SK-N-SH (cell line): ENCODE results near the gene EXPH5. TPM values are rescaled to one million over a fixed set of nuclear protein-coding genes. Genes with fewer than 3 reads are reported as not detected.

ENCODE experiments used
- CTCF ChIA-PET: fragments of 300-600, 350-600 bp; formaldehyde crosslinking; extraction: SDS; loops from one replicate; lab custom pipeline; 2021; lab: Yijun Ruan, JAX
- POLR2A ChIA-PET: fragments of 350-600 bp; sonication (Branson Sonifier 250); formaldehyde crosslinking; extraction: SDS; loops from one replicate; lab custom pipeline; 2020; ENCODE audit warnings: antibody characterized with exemption, inconsistent platforms; lab: Yijun Ruan, JAX
- DNase-seq: peaks from one replicate; pipeline ENCODE4 v3.0.0; 2012
- H2AFZ ChIP-seq: fragments of 200-600 bp; sonication (generic); 2 replicates; pipeline ENCODE4 v1.8.1; 2016; ENCODE audit warnings: antibody characterized with exemption, mild to moderate bottlenecking, low read depth
- H3F3A ChIP-seq: fragments of 200-600 bp; sonication (generic); replicated peaks from 2 replicates; pipeline ENCODE3; 2016; ENCODE audit warnings: antibody characterized with exemption, mild to moderate bottlenecking; ENCODE audit not compliant: insufficient read depth
- H3K27ac ChIP-seq, 2 experiments: fragments of 200-500 bp in 1 of 2; fragments of 200-600 bp in 1 of 2; sonication (Bioruptor generic) in 1 of 2; sonication (generic), shearing (Covaris generic) in 1 of 2; 2 replicates each; pipeline versions ENCODE4 v1.5.1 to v1.6.1; 2014 to 2016; ENCODE audit warnings: low read depth in 2 of 2, inconsistent platforms in 1 of 2, low read length in 1 of 2, mild to moderate bottlenecking in 1 of 2, mixed read lengths in 1 of 2
- H3K27me3 ChIP-seq: fragments of 200-600 bp; sonication (generic), shearing (Covaris generic); 2 replicates; pipeline ENCODE4 v1.6.1; 2016; ENCODE audit warnings: mixed run types; ENCODE audit not compliant: insufficient read depth
- H3K36me3 ChIP-seq, 2 experiments: fragments of 200-500 bp in 1 of 2; fragments of 200-600 bp in 1 of 2; sonication (Bioruptor generic) in 1 of 2; sonication (generic) in 1 of 2; replicated peaks in 1 of 2; 2 replicates each; pipeline versions ENCODE3 to v1.5.1; 2014 to 2016; ENCODE audit warnings: low read length in 1 of 2, mild to moderate bottlenecking in 1 of 2; ENCODE audit not compliant: insufficient read depth in 2 of 2, control insufficient read depth in 1 of 2
- H3K4me1 ChIP-seq, 2 experiments: fragments of 200-500 bp in 1 of 2; fragments of 200-600 bp in 1 of 2; sonication (Bioruptor generic) in 1 of 2; sonication (generic), shearing (Covaris generic) in 1 of 2; 2 replicates each; pipeline versions ENCODE4 v1.5.1 to v1.6.1; 2014 to 2016; ENCODE audit warnings: low read depth in 1 of 2, low read length in 1 of 2, mixed run types in 1 of 2; ENCODE audit not compliant: insufficient read depth in 2 of 2, control insufficient read depth in 1 of 2
- H3K4me2 ChIP-seq: fragments of 200-600 bp; sonication (generic), shearing (Covaris generic); 2 replicates; pipeline ENCODE4 v1.6.1; 2017; ENCODE audit warnings: mixed run types
- H3K4me3 ChIP-seq, 2 experiments: fragments of 200-500 bp in 1 of 2; fragments of 200-600 bp in 1 of 2; sonication (Bioruptor generic) in 1 of 2; sonication (generic), shearing (Covaris generic) in 1 of 2; 2 replicates each; pipeline versions ENCODE4 v1.5.1 to v1.8.1; 2014 to 2016; ENCODE audit warnings: low read depth in 2 of 2, inconsistent platforms in 1 of 2, low read length in 1 of 2, mild to moderate bottlenecking in 1 of 2, mixed read lengths in 1 of 2, moderate library complexity in 1 of 2
- H3K79me2 ChIP-seq: fragments of 200-600 bp; sonication (generic); 2 replicates; pipeline ENCODE4 v1.8.1; 2017; ENCODE audit warnings: mild to moderate bottlenecking; ENCODE audit not compliant: insufficient read depth
- H3K9ac ChIP-seq: fragments of 200-600 bp; sonication (generic); 2 replicates; pipeline ENCODE4 v1.6.1; 2017; ENCODE audit warnings: mixed run types
- H3K9me2 ChIP-seq: fragments of 200-600 bp; sonication (generic); 2 replicates; pipeline ENCODE4 v1.6.1; 2017; ENCODE audit warnings: mixed run types
- H3K9me3 ChIP-seq: fragments of 200-600 bp; sonication (generic); 2 replicates; pipeline ENCODE4 v1.6.1; 2017; ENCODE audit warnings: mixed run types, mild to moderate bottlenecking, moderate library complexity
- H4K20me1 ChIP-seq: fragments of 200-600 bp; sonication (generic); 2 replicates; pipeline ENCODE4 v1.6.1; 2017; ENCODE audit warnings: mild to moderate bottlenecking, mixed run types; ENCODE audit not compliant: insufficient read depth
- CHD2 ChIP-seq: fragments of 150-350 bp; IDR thresholded peaks from 2 replicates; pipeline ENCODE4 v1.6.1; 2018; ENCODE audit warnings: low read length; ENCODE audit not compliant: partially characterized antibody
- ELF1 ChIP-seq: IDR thresholded peaks from 2 replicates; pipeline ENCODE4 v1.4.0; 2012
- EZH2phosphoT487 ChIP-seq: fragments of 200-600 bp; sonication (generic); IDR thresholded peaks from 2 replicates; pipeline ENCODE4 v1.6.1; 2017; ENCODE audit warnings: low read depth, mixed run types, mild to moderate bottlenecking, antibody characterized with exemption, moderate library complexity, borderline replicate concordance
- FOSL2 ChIP-seq: IDR thresholded peaks from 2 replicates; pipeline ENCODE4 v1.4.0; 2012; ENCODE audit warnings: low read depth, mild to moderate bottlenecking, moderate library complexity, borderline replicate concordance
- FOXM1 ChIP-seq: IDR thresholded peaks from 2 replicates; pipeline ENCODE4 v1.4.0; 2012; ENCODE audit warnings: low read depth, mild to moderate bottlenecking
- MXI1 ChIP-seq: IDR thresholded peaks from 2 replicates; pipeline ENCODE4 v1.6.1; 2012; ENCODE audit warnings: mild to moderate bottlenecking, low read depth, low read length, improper control_type of control experiment
- PBX3 ChIP-seq: IDR thresholded peaks from 2 replicates; pipeline ENCODE4; 2012
- RAD21 ChIP-seq: IDR thresholded peaks from 2 replicates; pipeline ENCODE4 v1.6.1; 2012; ENCODE audit warnings: mild to moderate bottlenecking, low read length
- RCOR1 ChIP-seq: fragments of 150-350 bp; IDR thresholded peaks from 2 replicates; pipeline ENCODE4 v1.6.1; 2017; ENCODE audit warnings: antibody characterized with exemption, low read length
- TAF1 ChIP-seq: IDR thresholded peaks from 2 replicates; pipeline ENCODE4 v1.6.1; 2012; ENCODE audit warnings: low read depth, mild to moderate bottlenecking, low read length, moderate library complexity, borderline replicate concordance
- USF2 ChIP-seq: fragments of 150-350 bp; IDR thresholded peaks from 2 replicates; pipeline ENCODE4 v1.6.1; 2017; ENCODE audit warnings: antibody characterized with exemption, low read length, low read depth, borderline replicate concordance
- WGBS: methylation state at CpG from one replicate; pipeline ENCODE4 v1.1.6; 2017; ENCODE audit warnings: low lambda C conversion rate; 5-methylcytosine and 5-hydroxymethylcytosine counted together
- polyA plus RNA-seq, 3 experiments: library from polyadenylated mRNA; depleted of rRNA; stranded (reverse); fragments of >200 nt; gene quantifications; 2 replicates each; pipeline ENCODE4 v1.2.3, GENCODE V29; 2012
- TF ChIP-seq, protein P1 (sequence below): IDR thresholded peaks from 2 replicates; pipeline ENCODE4 v1.4.0; 2012; ENCODE audit warnings: low read depth, borderline replicate concordance
- TF ChIP-seq, protein P2 (sequence below): fragments of 200-600 bp; sonication (generic); IDR thresholded peaks from 2 replicates; pipeline ENCODE4 v1.6.1; 2017; ENCODE audit warnings: antibody characterized with exemption, mild to moderate bottlenecking, moderate library complexity
- TF ChIP-seq, protein P3 (sequence below): IDR thresholded peaks from 2 replicates; pipeline ENCODE4 v1.4.0; 2012; ENCODE audit warnings: low read depth
- TF ChIP-seq, protein P4 (sequence below): IDR thresholded peaks from 2 replicates; pipeline ENCODE4 v1.6.1; 2012; ENCODE audit warnings: mild to moderate bottlenecking, low read depth, low read length, moderate library complexity
- TF ChIP-seq, protein P5 (sequence below): IDR thresholded peaks from 2 replicates; pipeline ENCODE4 v1.4.0; 2012; ENCODE audit warnings: low read depth, borderline replicate concordance

Gene EXPH5
- polyA plus RNA-seq, 1 of the 3 experiments (the other 2 are of a cell fraction), result 0.05 TPM

DNA sequence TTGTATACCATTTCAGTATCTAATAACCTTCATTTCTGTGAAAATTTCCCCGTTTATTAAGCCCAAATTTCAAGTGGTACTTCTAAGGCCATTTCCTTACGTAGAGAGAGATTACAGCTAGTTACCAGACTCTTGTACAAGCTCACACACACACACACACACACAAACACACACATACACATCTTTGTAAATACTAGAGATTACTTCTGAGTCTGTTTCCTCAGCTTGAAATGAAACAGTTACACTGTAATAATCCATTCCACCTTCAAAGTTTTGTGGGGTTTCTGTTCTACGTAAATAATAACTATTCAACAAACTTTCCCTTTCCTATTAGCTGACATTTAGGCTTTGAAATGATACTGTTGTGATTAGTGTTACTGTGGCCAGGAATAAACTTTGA, 101.6 kb downstream of the EXPH5 start:
- Histone ChIP-seq H3F3A (peaks cover 1% of the 10 kb centered on the region), H3K27ac (no peak overlapping the region), H3K4me2 (no peak overlapping the region), H3K27me3 (no peaks in the 10 kb centered on the region), H3K4me1 (peaks cover 0 to 3% of the 10 kb centered on the region in 2 experiments; a peak in 2 of 4 replicates), H3K79me2 (peaks cover 15% of the 10 kb centered on the region; the same call in 1 of the 2 replicates), H2AFZ (no peak overlapping the region), H4K20me1 (no peaks in the 10 kb centered on the region), H3K9ac (no peak overlapping the region), H3K36me3 (peaks cover 10 to 15% of the 10 kb centered on the region in 2 experiments), H3K9me3 (no peaks in the 10 kb centered on the region), H3K9me2 (no peaks in the 10 kb centered on the region), H3K4me3 (no peak overlapping the region)
- TF ChIP-seq, protein P1, sequence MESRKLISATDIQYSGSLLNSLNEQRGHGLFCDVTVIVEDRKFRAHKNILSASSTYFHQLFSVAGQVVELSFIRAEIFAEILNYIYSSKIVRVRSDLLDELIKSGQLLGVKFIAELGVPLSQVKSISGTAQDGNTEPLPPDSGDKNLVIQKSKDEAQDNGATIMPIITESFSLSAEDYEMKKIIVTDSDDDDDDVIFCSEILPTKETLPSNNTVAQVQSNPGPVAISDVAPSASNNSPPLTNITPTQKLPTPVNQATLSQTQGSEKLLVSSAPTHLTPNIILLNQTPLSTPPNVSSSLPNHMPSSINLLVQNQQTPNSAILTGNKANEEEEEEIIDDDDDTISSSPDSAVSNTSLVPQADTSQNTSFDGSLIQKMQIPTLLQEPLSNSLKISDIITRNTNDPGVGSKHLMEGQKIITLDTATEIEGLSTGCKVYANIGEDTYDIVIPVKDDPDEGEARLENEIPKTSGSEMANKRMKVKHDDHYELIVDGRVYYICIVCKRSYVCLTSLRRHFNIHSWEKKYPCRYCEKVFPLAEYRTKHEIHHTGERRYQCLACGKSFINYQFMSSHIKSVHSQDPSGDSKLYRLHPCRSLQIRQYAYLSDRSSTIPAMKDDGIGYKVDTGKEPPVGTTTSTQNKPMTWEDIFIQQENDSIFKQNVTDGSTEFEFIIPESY, result no peak
- TF ChIP-seq CHD2 (no peak), MXI1 (no peak), EZH2phosphoT487 (no peak), USF2 (no peak), RCOR1 (no peak), FOSL2 (no peak), PBX3 (no peak), TAF1 (no peak), ELF1 (no peak), FOXM1 (no peak), RAD21 (no peak)
- TF ChIP-seq, protein P2, sequence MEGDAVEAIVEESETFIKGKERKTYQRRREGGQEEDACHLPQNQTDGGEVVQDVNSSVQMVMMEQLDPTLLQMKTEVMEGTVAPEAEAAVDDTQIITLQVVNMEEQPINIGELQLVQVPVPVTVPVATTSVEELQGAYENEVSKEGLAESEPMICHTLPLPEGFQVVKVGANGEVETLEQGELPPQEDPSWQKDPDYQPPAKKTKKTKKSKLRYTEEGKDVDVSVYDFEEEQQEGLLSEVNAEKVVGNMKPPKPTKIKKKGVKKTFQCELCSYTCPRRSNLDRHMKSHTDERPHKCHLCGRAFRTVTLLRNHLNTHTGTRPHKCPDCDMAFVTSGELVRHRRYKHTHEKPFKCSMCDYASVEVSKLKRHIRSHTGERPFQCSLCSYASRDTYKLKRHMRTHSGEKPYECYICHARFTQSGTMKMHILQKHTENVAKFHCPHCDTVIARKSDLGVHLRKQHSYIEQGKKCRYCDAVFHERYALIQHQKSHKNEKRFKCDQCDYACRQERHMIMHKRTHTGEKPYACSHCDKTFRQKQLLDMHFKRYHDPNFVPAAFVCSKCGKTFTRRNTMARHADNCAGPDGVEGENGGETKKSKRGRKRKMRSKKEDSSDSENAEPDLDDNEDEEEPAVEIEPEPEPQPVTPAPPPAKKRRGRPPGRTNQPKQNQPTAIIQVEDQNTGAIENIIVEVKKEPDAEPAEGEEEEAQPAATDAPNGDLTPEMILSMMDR, result no peak
- TF ChIP-seq, protein P3, sequence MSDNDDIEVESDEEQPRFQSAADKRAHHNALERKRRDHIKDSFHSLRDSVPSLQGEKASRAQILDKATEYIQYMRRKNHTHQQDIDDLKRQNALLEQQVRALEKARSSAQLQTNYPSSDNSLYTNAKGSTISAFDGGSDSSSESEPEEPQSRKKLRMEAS, result no peak
- TF ChIP-seq, protein P4, sequence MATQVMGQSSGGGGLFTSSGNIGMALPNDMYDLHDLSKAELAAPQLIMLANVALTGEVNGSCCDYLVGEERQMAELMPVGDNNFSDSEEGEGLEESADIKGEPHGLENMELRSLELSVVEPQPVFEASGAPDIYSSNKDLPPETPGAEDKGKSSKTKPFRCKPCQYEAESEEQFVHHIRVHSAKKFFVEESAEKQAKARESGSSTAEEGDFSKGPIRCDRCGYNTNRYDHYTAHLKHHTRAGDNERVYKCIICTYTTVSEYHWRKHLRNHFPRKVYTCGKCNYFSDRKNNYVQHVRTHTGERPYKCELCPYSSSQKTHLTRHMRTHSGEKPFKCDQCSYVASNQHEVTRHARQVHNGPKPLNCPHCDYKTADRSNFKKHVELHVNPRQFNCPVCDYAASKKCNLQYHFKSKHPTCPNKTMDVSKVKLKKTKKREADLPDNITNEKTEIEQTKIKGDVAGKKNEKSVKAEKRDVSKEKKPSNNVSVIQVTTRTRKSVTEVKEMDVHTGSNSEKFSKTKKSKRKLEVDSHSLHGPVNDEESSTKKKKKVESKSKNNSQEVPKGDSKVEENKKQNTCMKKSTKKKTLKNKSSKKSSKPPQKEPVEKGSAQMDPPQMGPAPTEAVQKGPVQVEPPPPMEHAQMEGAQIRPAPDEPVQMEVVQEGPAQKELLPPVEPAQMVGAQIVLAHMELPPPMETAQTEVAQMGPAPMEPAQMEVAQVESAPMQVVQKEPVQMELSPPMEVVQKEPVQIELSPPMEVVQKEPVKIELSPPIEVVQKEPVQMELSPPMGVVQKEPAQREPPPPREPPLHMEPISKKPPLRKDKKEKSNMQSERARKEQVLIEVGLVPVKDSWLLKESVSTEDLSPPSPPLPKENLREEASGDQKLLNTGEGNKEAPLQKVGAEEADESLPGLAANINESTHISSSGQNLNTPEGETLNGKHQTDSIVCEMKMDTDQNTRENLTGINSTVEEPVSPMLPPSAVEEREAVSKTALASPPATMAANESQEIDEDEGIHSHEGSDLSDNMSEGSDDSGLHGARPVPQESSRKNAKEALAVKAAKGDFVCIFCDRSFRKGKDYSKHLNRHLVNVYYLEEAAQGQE, result no peak
- TF ChIP-seq, protein P5, sequence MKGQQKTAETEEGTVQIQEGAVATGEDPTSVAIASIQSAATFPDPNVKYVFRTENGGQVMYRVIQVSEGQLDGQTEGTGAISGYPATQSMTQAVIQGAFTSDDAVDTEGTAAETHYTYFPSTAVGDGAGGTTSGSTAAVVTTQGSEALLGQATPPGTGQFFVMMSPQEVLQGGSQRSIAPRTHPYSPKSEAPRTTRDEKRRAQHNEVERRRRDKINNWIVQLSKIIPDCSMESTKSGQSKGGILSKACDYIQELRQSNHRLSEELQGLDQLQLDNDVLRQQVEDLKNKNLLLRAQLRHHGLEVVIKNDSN, result no peak
- DNase-seq, result no peak
- CTCF ChIA-PET, result no interaction called here
- POLR2A ChIA-PET, result interaction anchor here (0.6 kb wide), 1 partner anchor 111 kb away, joined by 3 read pairs; no protein-coding TSS in a partner anchor
- 94% methylated on average over 3 of the region's 3 CpGs for WGBS
